GM12892 (cell line): ENCODE results near the gene C19orf12.

ENCODE experiments used
- POLR2A ChIP-seq: IDR thresholded peaks from 2 replicates; pipeline ENCODE4 v1.6.1; 2011; ENCODE audit warnings: low read depth, low read length, control low read depth
- POLR2AphosphoS5 ChIP-seq: IDR thresholded peaks from 2 replicates; pipeline ENCODE4 v1.6.1; 2011; ENCODE audit warnings: low read depth, low read length, control low read depth
- TAF1 ChIP-seq: IDR thresholded peaks from 2 replicates; pipeline ENCODE4 v1.6.1; 2011; ENCODE audit warnings: low read depth, mild to moderate bottlenecking, control low read depth, low read length, borderline replicate concordance

GRCh38 chr19:29741226-29741625, 26.2 kb upstream of the C19orf12 start:
- no peak for TF ChIP-seq POLR2A
- no peak for TF ChIP-seq POLR2AphosphoS5
- TF ChIP-seq TAF1 = no peak
